GM12878 (cell line): Measurements from ENCODE around the gene PPM1K. TPM values are rescaled to one million over a fixed set of nuclear protein-coding genes. Genes with fewer than 3 reads are reported as not detected.

Experiments used
- ATAC-seq: fragments of 200-7000 bp; cut with Tn5 transposase; 3 replicates; pipeline ENCODE4 v1.9.1; 2020; ENCODE audit warnings: mild to moderate bottlenecking, moderate library complexity
- BruUV-seq: library from RNA; stranded (reverse); fragments of 400-500 nt; replicated peaks from 2 replicates; lab custom pipeline; 2021; lab: Mats Ljungman, UMichigan
- CTCF ChIA-PET: fragments of 300-600 bp; sonication (Branson Sonifier 250); formaldehyde crosslinking; extraction: SDS; loops from one replicate; lab custom pipeline; 2021; ENCODE audit warnings: inconsistent platforms; lab: Yijun Ruan, JAX
- POLR2A ChIA-PET: fragments of 350-600 bp; formaldehyde crosslinking; extraction: SDS; loops from one replicate; lab custom pipeline; 2021; ENCODE audit warnings: inconsistent platforms; lab: Charles Lee
- RAD21 ChIA-PET: fragments of 300-600 bp; sonication (Branson Sonifier 250); formaldehyde crosslinking; loops from one replicate; lab custom pipeline; 2023; ENCODE audit warnings: antibody characterized with exemption; ENCODE audit not compliant: unreplicated experiment; lab: Charles Lee
- SMC1A ChIA-PET: fragments of 300-600 bp; sonication (Branson Sonifier 250); formaldehyde crosslinking; loops from one replicate; lab custom pipeline; 2023; ENCODE audit not compliant: unreplicated experiment, uncharacterized antibody; lab: Charles Lee
- DNase-seq: peaks from one replicate; pipeline ENCODE4 v3.0.0-alpha.2; 2011; ENCODE audit warnings: low read depth, low spot score
- FAIRE-seq: peaks from 3 replicates; lab custom pipeline; 2011; peaks lifted over from hg19 to GRCh38; lab: Jason Lieb, UNC
- H2AFZ ChIP-seq: 2 replicates; pipeline ENCODE4 v1.6.0; 2011; ENCODE audit warnings: low read depth, low read length, control low read depth; ENCODE audit not compliant: control insufficient read depth
- H3K27ac ChIP-seq: 2 replicates; pipeline ENCODE4 v1.5.1; 2011; ENCODE audit warnings: control low read depth; ENCODE audit not compliant: control insufficient read depth, insufficient read depth
- H3K27me3 ChIP-seq, 2 experiments: replicated peaks in 1 of 2; 2 replicates each; pipeline versions ENCODE4 v1.6.0 to v1.6.1; 2011; ENCODE audit warnings: low read length in 1 of 2; ENCODE audit not compliant: control insufficient read depth in 2 of 2, insufficient read depth in 2 of 2
- H3K36me3 ChIP-seq, 2 experiments: 2 replicates each; pipeline ENCODE4 v1.5.1; 2011; ENCODE audit warnings: low read length in 1 of 2; ENCODE audit not compliant: control insufficient read depth in 2 of 2, insufficient read depth in 2 of 2
- H3K4me1 ChIP-seq: 2 replicates; pipeline ENCODE4 v1.6.1; 2011; ENCODE audit warnings: mild to moderate bottlenecking, low read length, moderate library complexity, mixed read lengths; ENCODE audit not compliant: control insufficient read depth, insufficient read depth
- H3K4me2 ChIP-seq: 2 replicates; pipeline ENCODE4 v1.6.0; 2011; ENCODE audit warnings: control low read depth; ENCODE audit not compliant: control insufficient read depth, insufficient read depth
- H3K4me3 ChIP-seq: fragments of 200-600 bp; sonication (generic); 2 replicates; pipeline ENCODE4 v1.5.1; 2016
- H3K79me2 ChIP-seq: 2 replicates; pipeline ENCODE4 v1.6.0; 2011; ENCODE audit warnings: low read length; ENCODE audit not compliant: control insufficient read depth, insufficient read depth
- H3K9ac ChIP-seq: 2 replicates; pipeline ENCODE4 v1.8.0; 2011; ENCODE audit warnings: low read length, control low read depth, mixed read lengths; ENCODE audit not compliant: control insufficient read depth, insufficient read depth
- H3K9me3 ChIP-seq: replicated peaks from 3 replicates; pipeline ENCODE4 v1.5.1; 2011; ENCODE audit warnings: mild to moderate bottlenecking, low read length; ENCODE audit not compliant: control insufficient read depth, insufficient read depth
- H4K20me1 ChIP-seq: 2 replicates; pipeline ENCODE4 v1.6.0; 2011; ENCODE audit not compliant: control insufficient read depth, insufficient read depth
- ASH2L ChIP-seq: fragments of 300-600, 200-600 bp; sonication (generic); IDR thresholded peaks from 2 replicates; pipeline ENCODE4 v1.6.1; 2017; ENCODE audit warnings: low read depth, mild to moderate bottlenecking, borderline replicate concordance
- BCL11A ChIP-seq: IDR thresholded peaks from 2 replicates; pipeline ENCODE4 v1.6.1; 2011; ENCODE audit warnings: low read depth, low read length
- CBFB ChIP-seq: IDR thresholded peaks from 2 replicates; pipeline ENCODE4 v1.6.1; 2016; ENCODE audit warnings: antibody characterized with exemption, low read depth
- CHD4 ChIP-seq: fragments of 200-600 bp; sonication (generic); IDR thresholded peaks from 2 replicates; pipeline ENCODE4 v1.6.1; 2016; ENCODE audit warnings: mild to moderate bottlenecking
- EZH2 ChIP-seq: IDR thresholded peaks from 2 replicates; pipeline ENCODE4 v1.6.1; 2012; ENCODE audit warnings: low read depth, mild to moderate bottlenecking, control low read depth, inconsistent platforms, low read length, borderline replicate concordance; ENCODE audit not compliant: control insufficient read depth
- HCFC1 ChIP-seq: fragments of 150-350 bp; IDR thresholded peaks from 2 replicates; pipeline ENCODE4 v1.6.1; 2014; ENCODE audit warnings: low read length
- MEF2B ChIP-seq: fragments of 450-650 bp; IDR thresholded peaks from 2 replicates; pipeline ENCODE4 v1.6.1; 2018; ENCODE audit warnings: mild to moderate bottlenecking, moderate library complexity; ENCODE audit not compliant: partially characterized antibody, poor library complexity, severe bottlenecking
- MTA3 ChIP-seq: IDR thresholded peaks from 2 replicates; pipeline ENCODE4 v1.6.1; 2012; ENCODE audit warnings: low read length, inconsistent platforms, borderline replicate concordance
- NBN ChIP-seq: fragments of 450-650 bp; IDR thresholded peaks from 2 replicates; pipeline ENCODE4 v1.6.1; 2016
- NRF1 ChIP-seq: conservative IDR thresholded peaks from 2 replicates; pipeline ENCODE4 v1.6.1; 2011; ENCODE audit warnings: mild to moderate bottlenecking, low read depth, low read length, improper control_type of control experiment
- RUNX3 ChIP-seq: IDR thresholded peaks from 2 replicates; pipeline ENCODE4 v1.6.1; 2012; ENCODE audit warnings: low read length, inconsistent platforms
- USF2 ChIP-seq: IDR thresholded peaks from 2 replicates; pipeline ENCODE4 v1.6.1; 2011; ENCODE audit warnings: low read depth, low read length, improper control_type of control experiment, borderline replicate concordance
- WGBS: methylation state at CpG from one replicate; pipeline ENCODE4 v1.1.6; 2016; ENCODE audit warnings: low lambda C conversion rate; ENCODE audit not compliant: insufficient replicate concordance, insufficient coverage; ENCODE audit errors: missing lambda C conversion rate; 5-methylcytosine and 5-hydroxymethylcytosine counted together
- in situ Hi-C: fragments of 300-500 bp; cut with MboI; formaldehyde crosslinking; loops from 9 replicates; pipeline ENCODE4 v1.14.3; 2018; ENCODE audit warnings: mixed read lengths
- intact Hi-C: fragments of 100-400 bp; cut with micrococcal nuclease; formaldehyde crosslinking; loops from one replicate; pipeline ENCODE4 v1.14.2; 2022; ENCODE audit not compliant: unreplicated experiment
- polyA plus RNA-seq, 11 experiments: library from polyadenylated mRNA; depleted of rRNA in 4 of 11; unstranded in 6 of 11; stranded (reverse) in 5 of 11; fragments of >200 nt; fragmentation: Nextera tagmentation in 4 of 11; fragmentation: Illumina TruSeq in 1 of 11; extraction: Ambion mirVana in 4 of 11; extraction: Trizol in 1 of 11; gene quantifications; 1 replicate in 1 of 11; 2 replicates in 10 of 11; pipeline versions ENCODE4 v1.2.1 to v1.2.3, GENCODE V29; 2011 to 2016; ENCODE audit warnings: inconsistent platforms in 2 of 11, missing spikeins in 2 of 11, low read depth in 1 of 11
- total RNA-seq, 4 experiments: library from RNA; depleted of rRNA in 3 of 4; stranded (reverse); fragments of >200 nt in 3 of 4; fragmentation: Illumina TruSeq in 1 of 4; extraction: Trizol in 1 of 4; gene quantifications; 2 replicates each; pipeline versions ENCODE4 v1.2.1 to v1.2.3, GENCODE V29; 2013 to 2021
- TF ChIP-seq, protein P1 (sequence below): fragments of 450-650 bp; IDR thresholded peaks from 2 replicates; pipeline ENCODE4 v1.6.1; 2017; ENCODE audit warnings: low read depth, mild to moderate bottlenecking, moderate library complexity
- TF ChIP-seq, protein P2 (sequence below): fragments of 450-650 bp; IDR thresholded peaks from 2 replicates; pipeline ENCODE4 v1.6.1; 2016; ENCODE audit warnings: mild to moderate bottlenecking

Gene PPM1K
- total and polyA plus RNA-seq, 10 of the 15 experiments (the other 5 are each of a cell fraction or from before 2014, with no cell fraction given): 25.0 to 79.1 (median 36.9) TPM

DNA sequence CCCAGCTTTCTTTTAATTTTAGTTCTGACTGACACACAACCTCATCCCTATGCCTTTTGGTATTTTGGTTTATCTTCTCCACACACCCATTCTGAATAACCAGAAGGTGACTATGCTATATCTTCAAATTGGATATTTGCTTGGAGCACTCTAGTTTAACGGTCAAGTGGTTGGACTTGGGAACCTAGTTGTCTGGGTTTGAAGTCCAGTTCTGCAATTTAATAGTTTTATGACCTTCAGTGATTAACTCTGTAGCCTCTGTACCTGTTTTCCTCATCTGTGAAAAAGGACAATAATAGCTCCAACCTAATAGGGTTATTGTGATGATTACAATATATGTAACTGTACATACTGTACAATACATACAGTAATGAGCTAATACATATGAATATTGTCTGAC is 20.0 kb downstream of the PPM1K start:
- Histone ChIP-seq H3K4me2 (no peak overlapping the region), H3K36me3 (peaks cover 14 to 30% of the 10 kb centered on the region in 2 experiments), H3K27me3 (no peaks in the 10 kb centered on the region), H4K20me1 (no peaks in the 10 kb centered on the region), H2AFZ (no peak overlapping the region), H3K4me1 (no peaks in the 10 kb centered on the region), H3K79me2 (no peaks in the 10 kb centered on the region), H3K9me3 (no peaks in the 10 kb centered on the region), H3K9ac (no peak overlapping the region), H3K4me3 (no peak overlapping the region), H3K27ac (no peak overlapping the region)
- CTCF ChIA-PET: interaction anchor here (0.6 to 1.9 kb wide), 7 partner anchors 46 to 411 kb away, joined by 3 to 5 read pairs (median 4); partner anchors contain the start of gene HERC5
- in situ Hi-C loops: no loop called here
- intact Hi-C loops: no loop called here
- RAD21 ChIA-PET: interaction anchor here (1.2 kb wide), 1 partner anchor 53 kb away, joined by 3 read pairs; no protein-coding TSS in a partner anchor
- WGBS: 96% methylated on average over 1 of the region's 1 CpG
- ATAC-seq (no peak), DNase-seq (no peak), FAIRE-seq (no peak)
- SMC1A ChIA-PET: interaction anchor here (0.5 to 1.6 kb wide), 6 partner anchors 10 to 253 kb away, joined by 3 to 7 read pairs (median 3); no protein-coding TSS in a partner anchor
- BruUV-seq: no TSS peak
- TF ChIP-seq NBN (no peak), CHD4 (no peak), MTA3 (no peak), CBFB (no peak), MEF2B (no peak), HCFC1 (no peak), EZH2 (no peak), ASH2L (no peak), USF2 (no peak), RUNX3 (no peak), BCL11A (no peak), NRF1 (no peak)
- TF ChIP-seq, protein P1, sequence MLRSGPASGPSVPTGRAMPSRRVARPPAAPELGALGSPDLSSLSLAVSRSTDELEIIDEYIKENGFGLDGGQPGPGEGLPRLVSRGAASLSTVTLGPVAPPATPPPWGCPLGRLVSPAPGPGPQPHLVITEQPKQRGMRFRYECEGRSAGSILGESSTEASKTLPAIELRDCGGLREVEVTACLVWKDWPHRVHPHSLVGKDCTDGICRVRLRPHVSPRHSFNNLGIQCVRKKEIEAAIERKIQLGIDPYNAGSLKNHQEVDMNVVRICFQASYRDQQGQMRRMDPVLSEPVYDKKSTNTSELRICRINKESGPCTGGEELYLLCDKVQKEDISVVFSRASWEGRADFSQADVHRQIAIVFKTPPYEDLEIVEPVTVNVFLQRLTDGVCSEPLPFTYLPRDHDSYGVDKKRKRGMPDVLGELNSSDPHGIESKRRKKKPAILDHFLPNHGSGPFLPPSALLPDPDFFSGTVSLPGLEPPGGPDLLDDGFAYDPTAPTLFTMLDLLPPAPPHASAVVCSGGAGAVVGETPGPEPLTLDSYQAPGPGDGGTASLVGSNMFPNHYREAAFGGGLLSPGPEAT: no peak
- TF ChIP-seq, protein P2, sequence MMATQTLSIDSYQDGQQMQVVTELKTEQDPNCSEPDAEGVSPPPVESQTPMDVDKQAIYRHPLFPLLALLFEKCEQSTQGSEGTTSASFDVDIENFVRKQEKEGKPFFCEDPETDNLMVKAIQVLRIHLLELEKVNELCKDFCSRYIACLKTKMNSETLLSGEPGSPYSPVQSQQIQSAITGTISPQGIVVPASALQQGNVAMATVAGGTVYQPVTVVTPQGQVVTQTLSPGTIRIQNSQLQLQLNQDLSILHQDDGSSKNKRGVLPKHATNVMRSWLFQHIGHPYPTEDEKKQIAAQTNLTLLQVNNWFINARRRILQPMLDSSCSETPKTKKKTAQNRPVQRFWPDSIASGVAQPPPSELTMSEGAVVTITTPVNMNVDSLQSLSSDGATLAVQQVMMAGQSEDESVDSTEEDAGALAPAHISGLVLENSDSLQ: no peak
- POLR2A ChIA-PET: no interaction called here
